ENCODE data around the gene KNDC1. TPM values are rescaled to one million over a fixed set of nuclear protein-coding genes. Genes with fewer than 3 reads are reported as not detected.

KNDC1 gene
- polyA plus RNA-seq, 1 experiment: 1.0 TPM

GRCh38 chr10:133182791-133183645, 23.0 kb downstream of the KNDC1 start:
- TF ChIP-seq CTCF (IDR thresholded peaks at IDR 0.05; ENCODE audit: insufficient read depth, low read depth, low read length): no peak
- ChIA-PET CTCF (no interaction called here), POLR2A (no interaction called here)
- no peaks in the 10 kb centered on the region; the same call in 1 of the 2 replicates for H3K36me3 ChIP-seq (ENCODE audit: control insufficient read depth, insufficient read depth, low read length)
- H3K4me3 ChIP-seq (ENCODE audit: low read depth, low read length): no peak overlapping the region
- DNase-seq (ENCODE audit: low read depth): no peak
- H3K27me3 ChIP-seq (ENCODE audit: control insufficient read depth, insufficient read depth, low read length): no peaks in the 10 kb centered on the region

DNA sequence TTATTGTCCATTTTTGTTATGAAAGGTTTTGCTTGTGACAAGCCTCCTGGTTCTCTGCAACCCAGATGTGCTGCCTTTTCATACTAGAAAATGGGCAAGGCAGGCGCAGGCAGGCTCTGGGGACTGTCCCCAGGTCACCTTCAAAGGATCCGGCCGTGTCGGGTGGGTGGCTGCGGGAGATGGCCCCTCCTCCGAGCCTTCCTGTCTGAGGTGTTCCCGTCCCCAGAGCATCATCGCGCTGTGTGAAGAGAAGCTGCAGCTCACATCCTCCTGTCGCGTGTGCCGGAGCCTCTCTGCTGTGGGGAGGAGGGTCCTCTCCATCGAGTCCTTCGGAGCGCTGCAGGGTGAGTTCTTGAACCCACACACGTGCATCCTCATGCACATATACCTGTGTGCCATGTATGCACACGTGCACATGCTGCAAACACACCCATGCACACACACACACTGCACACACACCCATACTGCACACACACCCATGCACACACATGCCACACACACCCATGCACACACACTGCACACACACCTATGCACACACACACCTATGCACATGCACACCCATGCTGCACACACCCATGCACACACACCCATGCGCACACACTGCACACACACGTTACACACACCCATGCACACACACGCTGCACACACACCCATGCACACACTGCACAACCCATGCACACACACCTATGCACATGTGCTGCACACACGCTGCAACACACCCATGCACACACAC, 23.8 kb downstream of the KNDC1 start:
- no peak for DNase-seq (ENCODE audit: low read depth)
- Histone ChIP-seq H3K36me3 (ENCODE audit: control insufficient read depth, insufficient read depth, low read length) (no peaks in the 10 kb centered on the region; the same call in 1 of the 2 replicates), H3K27me3 (ENCODE audit: control insufficient read depth, insufficient read depth, low read length) (no peaks in the 10 kb centered on the region), H3K4me3 (ENCODE audit: low read depth, low read length) (no peak overlapping the region)
- CTCF ChIA-PET: no interaction called here
- POLR2A ChIA-PET: no interaction called here
- no peak for TF ChIP-seq CTCF (IDR thresholded peaks at IDR 0.05; ENCODE audit: insufficient read depth, low read depth, low read length)

DNA sequence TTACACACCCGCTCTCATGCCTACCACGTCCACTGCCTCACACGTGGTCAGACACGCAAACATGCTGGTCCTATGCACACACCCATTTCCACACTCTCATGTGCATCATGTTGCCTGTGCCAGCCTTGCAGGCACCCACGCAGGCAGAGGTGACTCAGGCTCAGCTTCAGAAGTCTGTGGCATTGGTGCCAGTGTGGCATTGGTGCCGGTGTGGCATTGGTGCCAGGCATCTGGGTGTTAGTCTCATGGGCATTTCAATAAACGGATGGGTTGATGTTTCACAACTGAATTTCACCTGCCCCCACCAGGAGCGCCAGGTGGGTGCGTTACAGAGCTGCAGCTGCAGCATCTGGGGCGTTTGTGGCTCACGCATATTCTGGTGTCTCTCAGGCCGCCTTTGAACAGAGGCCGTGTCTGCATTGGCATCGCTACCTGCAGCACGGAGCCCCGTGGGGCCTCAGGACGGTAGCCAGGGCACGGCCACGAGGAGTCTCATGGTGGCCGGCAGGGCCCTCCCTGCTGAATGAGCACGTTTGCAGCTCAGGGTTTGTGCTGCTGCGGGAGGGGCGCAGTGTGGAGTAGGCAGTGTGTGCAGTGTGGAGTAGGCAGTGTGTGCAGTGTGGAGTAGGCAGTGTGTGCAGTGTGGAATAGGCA, 24.7 kb downstream of the KNDC1 start:
- CTCF ChIA-PET: no interaction called here
- POLR2A ChIA-PET: no interaction called here
- TF ChIP-seq CTCF (IDR thresholded peaks at IDR 0.05; ENCODE audit: insufficient read depth, low read depth, low read length): no peak
- DNase-seq (ENCODE audit: low read depth): no peak
- Histone ChIP-seq H3K27me3 (ENCODE audit: control insufficient read depth, insufficient read depth, low read length) (no peaks in the 10 kb centered on the region), H3K36me3 (ENCODE audit: control insufficient read depth, insufficient read depth, low read length) (no peaks in the 10 kb centered on the region; the same call in 1 of the 2 replicates), H3K4me3 (ENCODE audit: low read depth, low read length) (no peak overlapping the region)

DNA sequence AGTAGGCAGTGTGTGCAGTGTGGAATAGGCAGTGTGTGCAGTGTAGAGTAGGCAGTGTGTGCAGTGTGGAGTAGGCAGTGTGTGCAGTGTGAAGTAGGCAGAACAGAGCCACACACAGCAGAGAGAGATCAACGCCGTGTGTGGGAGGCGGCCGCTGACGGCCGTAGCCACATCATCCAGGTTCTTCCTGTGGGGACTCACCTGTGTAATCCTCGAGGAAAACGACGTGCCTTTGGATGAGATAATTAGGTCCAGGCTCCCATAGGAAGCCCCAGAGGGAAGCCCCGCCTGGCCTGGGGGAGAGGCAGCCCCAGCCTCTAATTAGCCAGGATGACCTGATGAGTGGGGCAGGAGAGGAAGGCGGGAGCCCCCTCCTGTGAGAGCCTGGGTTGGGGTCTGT, 25.4 kb downstream of the KNDC1 start:
- H3K27me3 ChIP-seq (ENCODE audit: control insufficient read depth, insufficient read depth, low read length): no peaks in the 10 kb centered on the region
- ChIA-PET POLR2A (no interaction called here), CTCF (interaction anchor here (0.9 kb wide), 1 partner anchor 12 kb away, joined by 3 read pairs; no protein-coding TSS in a partner anchor)
- H3K4me3 ChIP-seq (ENCODE audit: low read depth, low read length): no peak overlapping the region
- TF ChIP-seq CTCF (IDR thresholded peaks at IDR 0.05; ENCODE audit: insufficient read depth, low read depth, low read length): no peak
- no peaks in the 10 kb centered on the region; the same call in 1 of the 2 replicates for H3K36me3 ChIP-seq (ENCODE audit: control insufficient read depth, insufficient read depth, low read length)
- no peak for DNase-seq (ENCODE audit: low read depth)

- Histone ChIP-seq H3K4me3 (ENCODE audit: low read depth, low read length) (no peak overlapping the region), H3K36me3 (ENCODE audit: control insufficient read depth, insufficient read depth, low read length) (no peaks in the 10 kb centered on the region; the same call in 1 of the 2 replicates), H3K27me3 (ENCODE audit: control insufficient read depth, insufficient read depth, low read length) (no peaks in the 10 kb centered on the region)
- no peak for DNase-seq (ENCODE audit: low read depth)
- no peak for TF ChIP-seq CTCF (IDR thresholded peaks at IDR 0.05; ENCODE audit: insufficient read depth, low read depth, low read length)
- POLR2A ChIA-PET: no interaction called here
- CTCF ChIA-PET: interaction anchor here (0.9 kb wide), 1 partner anchor 12 kb away, joined by 3 read pairs; no protein-coding TSS in a partner anchor
These were observed 25.9 kb downstream of the KNDC1 start for GRCh38 chr10:133185916-133186315.
